WI38 (cell line): ENCODE data around the gene DMAC2L.

Source experiments
- H3K4me3 ChIP-seq: 2 replicates; pipeline ENCODE4 v1.5.1; 2011; ENCODE audit warnings: low read depth, mild to moderate bottlenecking, control low read depth, low read length
- TF ChIP-seq, protein P1 (sequence below): IDR thresholded peaks from 2 replicates; pipeline ENCODE4 v1.5.1; 2012; ENCODE audit warnings: low read depth, mild to moderate bottlenecking, control low read depth, low read length

Gene DMAC2L

GRCh38 chr14:50288146-50288545 is 24.0 kb upstream of the DMAC2L start:
- TF ChIP-seq, protein P1, sequence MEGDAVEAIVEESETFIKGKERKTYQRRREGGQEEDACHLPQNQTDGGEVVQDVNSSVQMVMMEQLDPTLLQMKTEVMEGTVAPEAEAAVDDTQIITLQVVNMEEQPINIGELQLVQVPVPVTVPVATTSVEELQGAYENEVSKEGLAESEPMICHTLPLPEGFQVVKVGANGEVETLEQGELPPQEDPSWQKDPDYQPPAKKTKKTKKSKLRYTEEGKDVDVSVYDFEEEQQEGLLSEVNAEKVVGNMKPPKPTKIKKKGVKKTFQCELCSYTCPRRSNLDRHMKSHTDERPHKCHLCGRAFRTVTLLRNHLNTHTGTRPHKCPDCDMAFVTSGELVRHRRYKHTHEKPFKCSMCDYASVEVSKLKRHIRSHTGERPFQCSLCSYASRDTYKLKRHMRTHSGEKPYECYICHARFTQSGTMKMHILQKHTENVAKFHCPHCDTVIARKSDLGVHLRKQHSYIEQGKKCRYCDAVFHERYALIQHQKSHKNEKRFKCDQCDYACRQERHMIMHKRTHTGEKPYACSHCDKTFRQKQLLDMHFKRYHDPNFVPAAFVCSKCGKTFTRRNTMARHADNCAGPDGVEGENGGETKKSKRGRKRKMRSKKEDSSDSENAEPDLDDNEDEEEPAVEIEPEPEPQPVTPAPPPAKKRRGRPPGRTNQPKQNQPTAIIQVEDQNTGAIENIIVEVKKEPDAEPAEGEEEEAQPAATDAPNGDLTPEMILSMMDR: no peak
- H3K4me3 ChIP-seq: no peak overlapping the region

GRCh38 chr14:50290306-50290705 is 21.8 kb upstream of the DMAC2L start:
- TF ChIP-seq, protein P1: no peak
- no peak overlapping the region for H3K4me3 ChIP-seq

GRCh38 chr14:50299585-50299984 is 12.5 kb upstream of the DMAC2L start:
- H3K4me3 ChIP-seq: no peak overlapping the region
- TF ChIP-seq, protein P1: no peak

GRCh38 chr14:50301914-50302313 is 10.2 kb upstream of the DMAC2L start:
- TF ChIP-seq, protein P1: no peak
- no peak overlapping the region for H3K4me3 ChIP-seq

GRCh38 chr14:50303744-50304471 is 8.2 kb upstream of the DMAC2L start:
- TF ChIP-seq, protein P1: no peak
- no peak overlapping the region for H3K4me3 ChIP-seq

- TF ChIP-seq, protein P1: no peak
- H3K4me3 ChIP-seq: no peak overlapping the region
Measured at GRCh38 chr14:50308363-50308915, 3.7 kb upstream of the DMAC2L start.

DNA sequence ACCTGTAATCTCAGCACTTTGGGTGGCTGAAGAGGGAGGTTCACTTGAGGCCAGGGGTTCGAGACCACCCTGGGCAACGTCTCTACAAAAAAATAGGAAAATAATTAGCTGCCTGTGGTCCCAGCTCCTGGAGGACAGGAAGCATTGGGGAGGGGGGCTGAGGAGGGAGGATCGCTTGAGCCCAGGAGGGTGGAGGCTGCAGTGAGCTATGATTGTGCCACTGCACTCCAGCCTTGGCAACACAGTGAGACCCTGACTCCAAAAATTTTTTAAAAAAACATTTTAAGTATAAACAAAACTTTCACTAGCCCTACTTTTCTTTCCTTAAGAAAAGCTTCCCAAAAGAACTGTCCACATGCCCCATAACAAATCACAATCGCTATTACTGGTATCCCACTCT is 1.7 kb upstream of the DMAC2L start:
- TF ChIP-seq, protein P1: no peak
- no peak overlapping the region for H3K4me3 ChIP-seq
